Measurements from ENCODE around the gene MYO1E.

GRCh38 chr15:59396679-59397078 lies 24.0 kb upstream of the MYO1E start:
- TF ChIP-seq POLR2A (IDR thresholded peaks at IDR 0.05) (no peak), CTCF (IDR thresholded peaks at IDR 0.05) (no peak)
